ENCODE measurements around the gene AMPD3.

The AMPD3 gene

GRCh38 chr11:10486161-10486840, 31.2 kb downstream of the AMPD3 start:
- DNase-seq (ENCODE audit: low read depth in 1 of 2, low spot score in 1 of 2): no peak

- DNase-seq (ENCODE audit: low read depth in 1 of 2, low spot score in 1 of 2): no peak
Measured at GRCh38 chr11:10487002-10487647, 32.1 kb downstream of the AMPD3 start.

GRCh38 chr11:10488121-10488933, 33.3 kb downstream of the AMPD3 start:
- no peak for DNase-seq (ENCODE audit: low read depth in 1 of 2, low spot score in 1 of 2)

GRCh38 chr11:10488934-10489691, 34.0 kb downstream of the AMPD3 start:
- DNase-seq (ENCODE audit: low read depth in 1 of 2, low spot score in 1 of 2): no peak

GRCh38 chr11:10490032-10490397, 35.0 kb downstream of the AMPD3 start:
- DNase-seq (ENCODE audit: low read depth in 1 of 2, low spot score in 1 of 2): no peak

GRCh38 chr11:10490398-10491241, 35.6 kb downstream of the AMPD3 start:
- DNase-seq (ENCODE audit: low read depth in 1 of 2, low spot score in 1 of 2): no peak

GRCh38 chr11:10492084-10492483, 37.0 kb downstream of the AMPD3 start:
- DNase-seq (ENCODE audit: low read depth in 1 of 2, low spot score in 1 of 2): no peak

- no peak for DNase-seq (ENCODE audit: low read depth in 1 of 2, low spot score in 1 of 2)
Measured at GRCh38 chr11:10493041-10493663, 38.1 kb downstream of the AMPD3 start.

- DNase-seq (ENCODE audit: low read depth in 1 of 2, low spot score in 1 of 2): no peak
Measured at GRCh38 chr11:10494636-10495463, 39.8 kb downstream of the AMPD3 start.

- no peak for DNase-seq (ENCODE audit: low read depth in 1 of 2, low spot score in 1 of 2)
Measured at GRCh38 chr11:10495464-10495786, 40.4 kb downstream of the AMPD3 start.

GRCh38 chr11:10496296-10496936, 41.4 kb downstream of the AMPD3 start:
- DNase-seq (ENCODE audit: low read depth in 1 of 2, low spot score in 1 of 2): no peak

- DNase-seq (ENCODE audit: low read depth in 1 of 2, low spot score in 1 of 2): no peak
Measured at GRCh38 chr11:10497371-10498021, 42.4 kb downstream of the AMPD3 start.

- no peak for DNase-seq (ENCODE audit: low read depth in 1 of 2, low spot score in 1 of 2)
Measured at GRCh38 chr11:10498022-10498400, 42.9 kb downstream of the AMPD3 start.

GRCh38 chr11:10498426-10499250, 43.6 kb downstream of the AMPD3 start:
- DNase-seq (ENCODE audit: low read depth in 1 of 2, low spot score in 1 of 2): no peak

- DNase-seq (ENCODE audit: low read depth in 1 of 2, low spot score in 1 of 2): no peak
Measured at GRCh38 chr11:10499452-10499851, 44.4 kb downstream of the AMPD3 start.

- DNase-seq (ENCODE audit: low read depth in 1 of 2, low spot score in 1 of 2): no peak
Measured at GRCh38 chr11:10499874-10500601, 45.0 kb downstream of the AMPD3 start.
